GM10266 (cell line): ENCODE results near the gene SH3PXD2B.

ENCODE experiments used
- DNase-seq: peaks from one replicate; pipeline ENCODE4 v3.0.0; 2012; ENCODE audit errors: extremely low spot score
- TF ChIP-seq, protein P1 (sequence below): IDR thresholded peaks from 2 replicates; pipeline ENCODE4 v1.5.1; 2012; ENCODE audit warnings: mild to moderate bottlenecking, low read depth; ENCODE audit not compliant: control insufficient read depth, insufficient read depth; ENCODE audit errors: missing control alignments

SH3PXD2B gene

DNA sequence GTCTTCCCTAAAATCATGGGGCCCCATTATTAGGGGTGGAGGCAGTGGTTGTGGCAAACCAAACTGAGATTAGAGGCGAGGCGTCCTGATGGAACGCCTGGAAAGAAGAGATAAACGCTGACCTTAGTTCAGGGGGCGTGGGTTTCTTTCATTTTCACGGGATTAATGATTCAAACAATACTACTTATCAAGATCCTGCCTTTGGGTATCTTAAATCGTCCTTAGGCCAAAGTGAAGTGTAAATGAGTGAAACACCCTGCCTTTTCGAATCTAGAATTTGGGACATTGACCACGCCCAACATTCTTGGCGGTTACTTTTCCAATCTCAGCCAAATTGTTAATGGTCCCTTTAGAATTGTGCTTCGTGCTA is 169.7 kb downstream of the SH3PXD2B start:
- TF ChIP-seq, protein P1, sequence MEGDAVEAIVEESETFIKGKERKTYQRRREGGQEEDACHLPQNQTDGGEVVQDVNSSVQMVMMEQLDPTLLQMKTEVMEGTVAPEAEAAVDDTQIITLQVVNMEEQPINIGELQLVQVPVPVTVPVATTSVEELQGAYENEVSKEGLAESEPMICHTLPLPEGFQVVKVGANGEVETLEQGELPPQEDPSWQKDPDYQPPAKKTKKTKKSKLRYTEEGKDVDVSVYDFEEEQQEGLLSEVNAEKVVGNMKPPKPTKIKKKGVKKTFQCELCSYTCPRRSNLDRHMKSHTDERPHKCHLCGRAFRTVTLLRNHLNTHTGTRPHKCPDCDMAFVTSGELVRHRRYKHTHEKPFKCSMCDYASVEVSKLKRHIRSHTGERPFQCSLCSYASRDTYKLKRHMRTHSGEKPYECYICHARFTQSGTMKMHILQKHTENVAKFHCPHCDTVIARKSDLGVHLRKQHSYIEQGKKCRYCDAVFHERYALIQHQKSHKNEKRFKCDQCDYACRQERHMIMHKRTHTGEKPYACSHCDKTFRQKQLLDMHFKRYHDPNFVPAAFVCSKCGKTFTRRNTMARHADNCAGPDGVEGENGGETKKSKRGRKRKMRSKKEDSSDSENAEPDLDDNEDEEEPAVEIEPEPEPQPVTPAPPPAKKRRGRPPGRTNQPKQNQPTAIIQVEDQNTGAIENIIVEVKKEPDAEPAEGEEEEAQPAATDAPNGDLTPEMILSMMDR, result no peak
- DNase-seq, result no peak

- peak; percentile 96 for DNase-seq
- TF ChIP-seq, protein P1, result no peak
Measured at GRCh38 chr5:172283862-172284610, 170.3 kb downstream of the SH3PXD2B start.

GRCh38 chr5:172283020-172283861 is 171.1 kb downstream of the SH3PXD2B start, which contains the start of gene UBTD2:
Gene UBTD2, minus strand, starts transcription at chr5:172283764. Its CDS starts 99 bp downstream, at chr5:172283665.
- TF ChIP-seq, protein P1, result peak; percentile 67
- peak; percentile 94 for DNase-seq

GRCh38 chr5:172282272-172283019 is 171.9 kb downstream of the SH3PXD2B start:
- no peak for DNase-seq
- TF ChIP-seq, protein P1, result no peak

DNA sequence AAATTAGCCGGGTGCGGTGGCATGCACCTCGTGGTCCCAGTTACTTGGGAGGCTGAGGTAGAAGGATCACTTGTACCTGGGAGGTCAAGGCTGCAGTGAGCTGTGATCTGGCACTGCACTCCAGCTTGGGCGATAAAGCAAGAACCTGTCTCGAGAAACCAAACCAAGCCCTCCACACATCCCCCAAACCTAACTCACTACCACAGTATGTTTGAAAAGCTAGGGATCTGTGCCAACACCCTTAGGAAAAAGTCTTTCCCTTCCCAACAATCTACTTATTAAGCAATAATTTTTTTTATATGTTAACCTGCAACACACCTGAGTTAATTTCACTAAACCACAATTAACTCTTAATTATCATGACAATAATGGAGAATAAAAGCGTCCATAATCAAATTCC is 173.0 kb downstream of the SH3PXD2B start:
- TF ChIP-seq, protein P1, result no peak

GRCh38 chr5:172280929-172281328 is 173.4 kb downstream of the SH3PXD2B start:
- TF ChIP-seq, protein P1, result no peak
- no peak for DNase-seq

More for the DNA sequence above, 173.0 kb downstream of the SH3PXD2B start:
- DNase-seq, result no peak

GRCh38 chr5:172280317-172280716 is 174.0 kb downstream of the SH3PXD2B start:
- no peak for DNase-seq
- TF ChIP-seq, protein P1, result no peak
